ENCODE results near the gene INSRR.

- TF ChIP-seq GATA2 (IDR thresholded peaks at IDR 0.05; ENCODE audit: low read depth, low read length) (no peak), GATA3 (IDR thresholded peaks at IDR 0.05; ENCODE audit: low read depth, low read length) (no peak)
These were observed 10.3 kb downstream of the INSRR start for GRCh38 chr1:156848461-156849150.

All from SH-SY5Y (cell line).